Gastrocnemius medialis (tissue), 4 donors: ENCODE data around the gene DCUN1D3. TPM values are rescaled to one million over a fixed set of nuclear protein-coding genes. Genes with fewer than 3 reads are reported as not detected.

Experiments
- ATAC-seq, 2 donors: fragments of 150-250 bp; one replicate each; pipeline ENCODE4 v1.9.1; 2016
- DNase-seq, 2 donors: peaks; one replicate each; pipeline ENCODE4 v3.0.0-alpha.2; 2019
- H3K27ac ChIP-seq, 4 donors: fragments of 200-600 bp; sonication (generic); 1 replicate in 1 of 4; 2 replicates in 3 of 4; pipeline ENCODE4 v1.5.1; 2016 to 2018; ENCODE audit warnings: mild to moderate bottlenecking in 2 of 4, moderate library complexity in 1 of 4
- H3K27me3 ChIP-seq, 3 donors: fragments of 200-600 bp; sonication (generic) in 2 of 3; 1 replicate in 1 of 3; 2 replicates in 2 of 3; pipeline versions ENCODE4 v1.5.1 to v1.6.0; 2016 to 2019; ENCODE audit warnings: mild to moderate bottlenecking in 1 of 3, moderate library complexity in 1 of 3
- H3K36me3 ChIP-seq, 2 donors: fragments of 200-600 bp; sonication (generic) in 1 of 2; one replicate each; pipeline ENCODE4 v1.5.1; 2017 to 2018
- H3K4me1 ChIP-seq, 2 donors: fragments of 200-600 bp; sonication (generic) in 1 of 2; one replicate each; pipeline ENCODE4 v1.5.1; 2016 to 2017; ENCODE audit warnings: mild to moderate bottlenecking in 2 of 2
- H3K4me3 ChIP-seq, 4 donors: fragments of 200-600 bp; sonication (generic) in 3 of 4; 1 replicate in 1 of 4; 2 replicates in 3 of 4; pipeline ENCODE4 v1.5.1; 2016 to 2019; ENCODE audit warnings: mild to moderate bottlenecking in 2 of 4
- H3K9me3 ChIP-seq, 3 donors: fragments of 200-600 bp; sonication (generic) in 2 of 3; 1 replicate in 1 of 3; 2 replicates in 2 of 3; pipeline ENCODE4 v1.5.1; 2016 to 2019
- POLR2A ChIP-seq, 2 donors: fragments of 450-650 bp; IDR thresholded peaks; one replicate each; pipeline ENCODE4 v1.6.1; 2017; ENCODE audit warnings: antibody characterized with exemption in 2 of 2, mild to moderate bottlenecking in 2 of 2, moderate library complexity in 2 of 2
- in situ Hi-C, 4 donors: fragments of 200-750 bp; cut with MboI; loops; one replicate each; pipeline versions ENCODE4 v1.15.0 to v1.8.0; 2017; ENCODE audit warnings: low sequenced_read_pairs in 4 of 4
- intact Hi-C: fragments of 100-400 bp; cut with DNase I; formaldehyde crosslinking; loops from one replicate; pipeline ENCODE4 v1.15.1; 2023; ENCODE audit warnings: low total_unique reads
- total RNA-seq, 4 donors: library from RNA; depleted of rRNA; stranded (reverse); fragments of >200 nt; gene quantifications; one replicate each; pipeline versions ENCODE4 v1.1.0 to v1.2.3, GENCODE V29; 2016
- TF ChIP-seq, protein P1 (sequence below), 5 experiments: fragments of 450-650 bp in 3 of 5; fragments of 200-600 bp in 2 of 5; sonication (generic) in 2 of 5; IDR thresholded peaks in 4 of 5; conservative IDR thresholded peaks in 1 of 5; 1 replicate in 4 of 5; 2 replicates in 1 of 5; pipeline ENCODE4 v1.5.1; 2016 to 2019; ENCODE audit warnings: antibody characterized with exemption in 5 of 5, mild to moderate bottlenecking in 3 of 5, moderate library complexity in 3 of 5

The DCUN1D3 gene
- total RNA-seq, 4 donors from 2014 or later: 7.6 to 10.5 (median 8.3) TPM

DNA sequence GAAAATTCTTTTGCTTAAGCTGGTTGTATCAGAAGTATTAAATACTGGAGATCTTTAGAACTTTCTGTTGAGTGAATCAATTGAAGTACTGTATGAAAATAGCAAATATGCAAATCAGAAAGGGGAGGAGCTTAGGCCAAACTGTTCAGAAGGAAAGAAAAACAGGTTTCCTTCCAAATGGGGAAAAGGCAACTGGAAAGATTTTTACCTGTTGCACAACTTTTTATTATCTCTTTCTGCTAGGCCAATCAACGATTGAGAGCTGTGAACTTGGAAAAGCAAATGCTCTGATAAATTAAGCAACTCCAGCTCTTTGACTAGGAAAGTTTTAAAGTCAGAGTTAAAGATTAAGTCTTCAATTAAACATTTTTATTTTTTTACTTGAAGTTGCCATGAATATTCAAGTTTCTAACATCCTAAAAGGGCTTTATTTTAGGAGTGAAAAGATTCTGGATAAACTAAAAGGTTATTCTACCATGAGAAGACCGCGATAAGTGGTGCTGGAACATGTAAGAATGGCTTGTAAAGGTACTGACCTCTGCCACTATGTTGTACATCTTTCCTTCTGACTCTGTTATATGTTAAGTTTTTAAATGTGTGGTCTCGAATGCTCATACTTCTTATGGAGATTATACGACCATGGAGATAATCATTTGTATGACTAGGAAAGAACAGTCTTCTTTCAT, 16.5 kb downstream of the DCUN1D3 start:
- intact Hi-C loops: no loop called here
- no peak for ATAC-seq
- peaks cover 25 to 36% of the 10 kb centered on the region in 2 donors for H3K4me1 ChIP-seq

DNA sequence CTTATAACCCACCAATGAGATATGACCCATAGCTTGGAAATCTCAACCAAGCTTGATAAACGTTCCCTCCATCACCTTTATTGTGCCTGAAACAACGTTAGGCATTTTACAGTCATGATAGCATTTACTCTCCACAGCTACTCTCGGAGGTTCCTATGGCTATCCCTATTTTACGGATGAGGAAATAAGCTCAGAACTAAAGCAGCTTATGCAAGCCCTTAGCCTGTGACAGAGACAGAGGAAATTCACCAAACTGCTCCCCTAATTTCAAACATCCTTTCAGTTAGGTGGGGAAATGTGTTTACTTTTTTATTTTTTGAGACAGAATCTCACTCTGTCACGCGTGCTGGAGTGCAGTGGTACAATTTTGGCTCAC, 18.7 kb downstream of the DCUN1D3 start:
- no peak overlapping the region for H3K4me3 ChIP-seq
- no peaks in the 10 kb centered on the region for H3K36me3 ChIP-seq
- H3K9me3 ChIP-seq: no peaks in the 10 kb centered on the region
- DNase-seq (no peak), ATAC-seq (no peak)
- TF ChIP-seq, protein P1, sequence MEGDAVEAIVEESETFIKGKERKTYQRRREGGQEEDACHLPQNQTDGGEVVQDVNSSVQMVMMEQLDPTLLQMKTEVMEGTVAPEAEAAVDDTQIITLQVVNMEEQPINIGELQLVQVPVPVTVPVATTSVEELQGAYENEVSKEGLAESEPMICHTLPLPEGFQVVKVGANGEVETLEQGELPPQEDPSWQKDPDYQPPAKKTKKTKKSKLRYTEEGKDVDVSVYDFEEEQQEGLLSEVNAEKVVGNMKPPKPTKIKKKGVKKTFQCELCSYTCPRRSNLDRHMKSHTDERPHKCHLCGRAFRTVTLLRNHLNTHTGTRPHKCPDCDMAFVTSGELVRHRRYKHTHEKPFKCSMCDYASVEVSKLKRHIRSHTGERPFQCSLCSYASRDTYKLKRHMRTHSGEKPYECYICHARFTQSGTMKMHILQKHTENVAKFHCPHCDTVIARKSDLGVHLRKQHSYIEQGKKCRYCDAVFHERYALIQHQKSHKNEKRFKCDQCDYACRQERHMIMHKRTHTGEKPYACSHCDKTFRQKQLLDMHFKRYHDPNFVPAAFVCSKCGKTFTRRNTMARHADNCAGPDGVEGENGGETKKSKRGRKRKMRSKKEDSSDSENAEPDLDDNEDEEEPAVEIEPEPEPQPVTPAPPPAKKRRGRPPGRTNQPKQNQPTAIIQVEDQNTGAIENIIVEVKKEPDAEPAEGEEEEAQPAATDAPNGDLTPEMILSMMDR (IDR thresholded peaks at IDR 0.05 in 4 of 5, conservative IDR thresholded peaks at IDR 0.05 in 1 of 5): no peak
- TF ChIP-seq POLR2A (IDR thresholded peaks at IDR 0.05): no peak
- in situ Hi-C loops: no loop called here
- H3K27ac ChIP-seq: no peak overlapping the region
- H3K4me1 ChIP-seq: peaks cover 17 to 27% of the 10 kb centered on the region in 2 donors
- intact Hi-C loops: no loop called here
- no peaks in the 10 kb centered on the region for H3K27me3 ChIP-seq

More for the DNA sequence above, 16.5 kb downstream of the DCUN1D3 start:
- Histone ChIP-seq H3K36me3 (no peaks in the 10 kb centered on the region), H3K9me3 (no peaks in the 10 kb centered on the region), H3K27ac (no peak overlapping the region), H3K27me3 (no peaks in the 10 kb centered on the region), H3K4me3 (no peak overlapping the region)
- DNase-seq: no peak
- in situ Hi-C loops: no loop called here
- TF ChIP-seq, protein P1 (IDR thresholded peaks at IDR 0.05 in 4 of 5, conservative IDR thresholded peaks at IDR 0.05 in 1 of 5): no peak
- no peak for TF ChIP-seq POLR2A (IDR thresholded peaks at IDR 0.05)

DNA sequence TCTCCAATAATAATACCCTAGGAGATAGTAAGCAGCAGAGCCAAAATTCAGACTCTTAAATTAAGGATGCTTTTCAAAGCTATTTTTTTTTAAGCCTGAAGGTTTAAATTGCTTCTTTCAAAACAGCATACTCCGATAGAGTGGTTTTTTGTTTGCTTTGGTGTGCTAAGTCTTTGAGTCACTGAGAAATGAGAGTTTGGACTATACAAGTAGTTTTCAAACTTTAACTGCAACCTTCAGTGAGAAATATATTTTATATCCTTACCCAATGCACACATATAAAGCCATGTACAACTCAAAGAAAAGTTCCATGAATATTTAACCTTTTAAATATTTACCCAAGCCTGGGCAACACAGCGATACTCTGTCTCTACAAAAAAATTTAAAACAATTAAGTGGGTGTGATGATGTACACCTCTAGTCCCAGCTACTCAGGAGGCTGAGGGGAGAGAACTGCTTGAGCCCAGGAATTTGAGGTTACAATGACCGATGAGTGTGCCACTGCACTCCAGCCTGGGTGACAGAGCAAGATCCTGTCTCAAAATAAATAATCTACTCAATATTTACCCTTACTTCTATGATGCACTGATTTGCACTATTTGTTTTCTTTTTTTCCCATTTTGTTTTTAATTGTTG, 19.2 kb downstream of the DCUN1D3 start:
- Histone ChIP-seq H3K27me3 (no peaks in the 10 kb centered on the region), H3K4me3 (no peak overlapping the region), H3K4me1 (peaks cover 17 to 27% of the 10 kb centered on the region in 2 donors), H3K36me3 (no peaks in the 10 kb centered on the region), H3K9me3 (no peaks in the 10 kb centered on the region), H3K27ac (no peak overlapping the region)
- TF ChIP-seq, protein P1 (IDR thresholded peaks at IDR 0.05 in 4 of 5, conservative IDR thresholded peaks at IDR 0.05 in 1 of 5): no peak
- no peak for TF ChIP-seq POLR2A (IDR thresholded peaks at IDR 0.05)
- in situ Hi-C loops (no loop called here), intact Hi-C loops (no loop called here)
- DNase-seq (no peak), ATAC-seq (no peak)

DNA sequence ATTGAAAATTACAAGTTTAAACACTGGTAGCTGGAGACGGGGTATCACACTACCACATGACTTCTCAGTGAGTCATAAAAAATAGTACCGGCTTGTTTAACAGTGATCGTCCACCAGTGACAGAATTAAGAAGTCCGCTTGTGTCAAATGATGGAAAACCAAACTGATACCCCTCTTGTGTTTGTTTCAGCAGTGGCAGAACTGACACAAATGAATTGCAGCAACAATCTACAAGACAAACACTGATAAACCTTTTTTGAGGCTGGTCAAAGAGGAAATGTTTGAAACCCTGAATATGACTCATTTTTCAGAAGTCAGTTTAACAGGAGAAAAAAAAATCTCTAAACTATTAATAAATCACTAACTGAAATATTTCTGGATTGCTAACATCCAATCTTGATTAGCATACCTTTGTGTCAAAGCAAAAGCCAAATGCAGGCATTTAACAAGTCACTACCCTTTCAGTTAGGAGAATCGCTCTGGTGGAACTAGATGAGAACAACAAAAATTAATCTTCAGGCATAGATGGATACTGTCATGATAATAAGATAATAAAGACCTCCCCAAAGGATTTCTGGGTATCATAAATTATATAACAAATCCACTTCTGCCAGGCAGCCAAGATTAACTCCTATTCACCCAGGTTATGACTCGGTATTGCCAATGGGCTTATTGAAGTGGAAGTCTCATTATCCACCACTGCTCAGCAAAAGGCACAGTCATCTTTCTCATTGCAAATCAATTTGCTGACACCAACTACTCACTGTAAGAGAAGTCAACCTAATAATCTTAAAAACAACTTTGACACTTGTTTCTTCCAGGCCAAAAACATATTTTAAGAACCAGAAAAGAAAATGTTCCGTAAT, 20.8 kb downstream of the DCUN1D3 start:
- Histone ChIP-seq H3K9me3 (no peaks in the 10 kb centered on the region), H3K27me3 (no peaks in the 10 kb centered on the region), H3K36me3 (no peaks in the 10 kb centered on the region), H3K4me1 (peaks cover 22 to 37% of the 10 kb centered on the region in 2 donors), H3K4me3 (no peak overlapping the region), H3K27ac (peak overlapping the region in 3 of 4 donors; percentile 12 to 53 (median 51))
- in situ Hi-C loops: no loop called here
- intact Hi-C loops: no loop called here
- DNase-seq (no peak), ATAC-seq (peak in 1 of 2 donors; percentile 42)
- no peak for TF ChIP-seq POLR2A (IDR thresholded peaks at IDR 0.05)
- TF ChIP-seq, protein P1 (IDR thresholded peaks at IDR 0.05 in 4 of 5, conservative IDR thresholded peaks at IDR 0.05 in 1 of 5): no peak
